ENCODE results near the gene ING2.

DNA sequence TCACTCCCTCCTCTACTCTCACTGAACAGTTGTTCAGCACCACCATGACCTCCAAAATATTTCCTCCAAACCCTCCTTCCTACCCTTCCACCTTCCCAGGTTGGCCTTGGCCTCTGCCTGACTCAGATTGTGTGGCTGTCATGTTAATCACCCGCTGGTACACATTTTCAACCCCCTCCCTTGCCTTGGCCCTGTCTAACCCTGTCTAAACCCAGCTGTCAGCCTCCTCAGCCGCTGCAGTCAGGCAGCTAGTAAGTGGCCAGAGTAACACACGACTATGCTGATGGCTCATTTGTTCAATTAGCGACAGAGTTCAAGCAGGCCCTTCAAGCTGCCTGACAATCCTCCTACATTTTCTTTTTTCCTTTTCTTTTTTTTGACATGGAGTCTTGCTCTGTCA, 18.0 kb downstream of the ING2 start:
- TF ChIP-seq EP300 (IDR thresholded peaks at IDR 0.05) (no peak), POLR2AphosphoS5 (IDR thresholded peaks at IDR 0.05) (no peak), POLR2A (IDR thresholded peaks at IDR 0.05) (no peak)
- TF ChIP-seq, protein P1, sequence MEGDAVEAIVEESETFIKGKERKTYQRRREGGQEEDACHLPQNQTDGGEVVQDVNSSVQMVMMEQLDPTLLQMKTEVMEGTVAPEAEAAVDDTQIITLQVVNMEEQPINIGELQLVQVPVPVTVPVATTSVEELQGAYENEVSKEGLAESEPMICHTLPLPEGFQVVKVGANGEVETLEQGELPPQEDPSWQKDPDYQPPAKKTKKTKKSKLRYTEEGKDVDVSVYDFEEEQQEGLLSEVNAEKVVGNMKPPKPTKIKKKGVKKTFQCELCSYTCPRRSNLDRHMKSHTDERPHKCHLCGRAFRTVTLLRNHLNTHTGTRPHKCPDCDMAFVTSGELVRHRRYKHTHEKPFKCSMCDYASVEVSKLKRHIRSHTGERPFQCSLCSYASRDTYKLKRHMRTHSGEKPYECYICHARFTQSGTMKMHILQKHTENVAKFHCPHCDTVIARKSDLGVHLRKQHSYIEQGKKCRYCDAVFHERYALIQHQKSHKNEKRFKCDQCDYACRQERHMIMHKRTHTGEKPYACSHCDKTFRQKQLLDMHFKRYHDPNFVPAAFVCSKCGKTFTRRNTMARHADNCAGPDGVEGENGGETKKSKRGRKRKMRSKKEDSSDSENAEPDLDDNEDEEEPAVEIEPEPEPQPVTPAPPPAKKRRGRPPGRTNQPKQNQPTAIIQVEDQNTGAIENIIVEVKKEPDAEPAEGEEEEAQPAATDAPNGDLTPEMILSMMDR (IDR thresholded peaks at IDR 0.05) = no peak

Measured in sigmoid colon (tissue), 4 donors.